Smooth muscle cell (in vitro differentiated cells): Measurements from ENCODE around the gene CPA3. TPM values are rescaled to one million over a fixed set of nuclear protein-coding genes. Genes with fewer than 3 reads are reported as not detected.

Experiments
- DNase-seq: peaks from one replicate; lab custom pipeline; 2025; ENCODE audit not compliant: unreplicated experiment; lab: John Stamatoyannopoulos, UW
- H2AFZ ChIP-seq: fragments of 200-600 bp; sonication (generic); 2 replicates; pipeline ENCODE4 v1.6.0; 2016; ENCODE audit warnings: antibody characterized with exemption, low read depth, mild to moderate bottlenecking
- H3F3A ChIP-seq: fragments of 200-600 bp; sonication (generic); 2 replicates; pipeline ENCODE4 v1.6.0; 2017; ENCODE audit warnings: antibody characterized with exemption, low read depth
- H3K27ac ChIP-seq: fragments of 200-600 bp; sonication (generic); 2 replicates; pipeline ENCODE4 v1.5.1; 2016; ENCODE audit warnings: low read depth, mild to moderate bottlenecking
- H3K27me3 ChIP-seq: fragments of 200-600 bp; sonication (generic); 2 replicates; pipeline ENCODE4 v1.6.1; 2016; ENCODE audit warnings: low read depth, mild to moderate bottlenecking
- H3K36me3 ChIP-seq: fragments of 200-600 bp; sonication (generic); 2 replicates; pipeline ENCODE4 v1.5.1; 2016; ENCODE audit warnings: low read depth
- H3K4me1 ChIP-seq: fragments of 200-600 bp; sonication (generic); 2 replicates; pipeline ENCODE4 v1.5.1; 2016; ENCODE audit warnings: low read depth
- H3K4me2 ChIP-seq: fragments of 200-600 bp; sonication (generic); 2 replicates; pipeline ENCODE4 v1.6.0; 2016; ENCODE audit warnings: mild to moderate bottlenecking
- H3K4me3 ChIP-seq: fragments of 200-600 bp; sonication (generic); 2 replicates; pipeline ENCODE4 v1.5.1; 2016; ENCODE audit warnings: mild to moderate bottlenecking
- H3K79me2 ChIP-seq: fragments of 200-600 bp; sonication (generic); 2 replicates; pipeline ENCODE4 v1.6.0; 2016; ENCODE audit warnings: low read depth, mild to moderate bottlenecking
- H3K9ac ChIP-seq: fragments of 200-600 bp; sonication (generic); 2 replicates; pipeline ENCODE4 v1.6.0; 2016; ENCODE audit warnings: low read depth
- H3K9me3 ChIP-seq: fragments of 200-600 bp; sonication (generic); replicated peaks from 2 replicates; pipeline ENCODE4 v1.5.1; 2016; ENCODE audit warnings: low read depth
- H4K20me1 ChIP-seq: fragments of 200-600 bp; sonication (generic); 2 replicates; pipeline ENCODE4 v1.6.0; 2016; ENCODE audit warnings: low read depth
- WGBS: methylation state at CpG from one replicate; pipeline ENCODE4 v1.1.7; 2016; ENCODE audit warnings: low lambda C conversion rate; 5-methylcytosine and 5-hydroxymethylcytosine counted together
- polyA plus RNA-seq: library from polyadenylated mRNA; unstranded; fragments of >200 nt; fragmentation: Nextera tagmentation; extraction: Ambion mirVana; gene quantifications from 2 replicates; pipeline ENCODE4 v1.2.1, GENCODE V29; 2016
- total RNA-seq: library from RNA; depleted of rRNA; stranded (reverse); fragments of >200 nt; gene quantifications from 2 replicates; pipeline ENCODE4 v1.2.3, GENCODE V29; 2014
- TF ChIP-seq, protein P1 (sequence below): fragments of 200-600 bp; sonication (generic); IDR thresholded peaks from 2 replicates; pipeline ENCODE4 v1.5.1; 2017; ENCODE audit warnings: borderline replicate concordance, mild to moderate bottlenecking, antibody characterized with exemption; ENCODE audit not compliant: insufficient read depth, poor library complexity, severe bottlenecking

The CPA3 gene
- total and polyA plus RNA-seq, 2 experiments from 2014 or later = not detected

GRCh38 chr3:148833223-148833622 is 31.9 kb upstream of the CPA3 start:
- no peaks in the 10 kb centered on the region for H3K9me3 ChIP-seq
- 95% methylated on average over 3 of the region's 3 CpGs for WGBS
- TF ChIP-seq, protein P1, sequence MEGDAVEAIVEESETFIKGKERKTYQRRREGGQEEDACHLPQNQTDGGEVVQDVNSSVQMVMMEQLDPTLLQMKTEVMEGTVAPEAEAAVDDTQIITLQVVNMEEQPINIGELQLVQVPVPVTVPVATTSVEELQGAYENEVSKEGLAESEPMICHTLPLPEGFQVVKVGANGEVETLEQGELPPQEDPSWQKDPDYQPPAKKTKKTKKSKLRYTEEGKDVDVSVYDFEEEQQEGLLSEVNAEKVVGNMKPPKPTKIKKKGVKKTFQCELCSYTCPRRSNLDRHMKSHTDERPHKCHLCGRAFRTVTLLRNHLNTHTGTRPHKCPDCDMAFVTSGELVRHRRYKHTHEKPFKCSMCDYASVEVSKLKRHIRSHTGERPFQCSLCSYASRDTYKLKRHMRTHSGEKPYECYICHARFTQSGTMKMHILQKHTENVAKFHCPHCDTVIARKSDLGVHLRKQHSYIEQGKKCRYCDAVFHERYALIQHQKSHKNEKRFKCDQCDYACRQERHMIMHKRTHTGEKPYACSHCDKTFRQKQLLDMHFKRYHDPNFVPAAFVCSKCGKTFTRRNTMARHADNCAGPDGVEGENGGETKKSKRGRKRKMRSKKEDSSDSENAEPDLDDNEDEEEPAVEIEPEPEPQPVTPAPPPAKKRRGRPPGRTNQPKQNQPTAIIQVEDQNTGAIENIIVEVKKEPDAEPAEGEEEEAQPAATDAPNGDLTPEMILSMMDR = no peak

GRCh38 chr3:148839805-148840204 is 25.3 kb upstream of the CPA3 start:
- no peaks in the 10 kb centered on the region for H3K9me3 ChIP-seq
- DNase-seq = no peak
- no peaks in the 10 kb centered on the region for H3K4me1 ChIP-seq
- H3K79me2 ChIP-seq = no peaks in the 10 kb centered on the region
- no peak overlapping the region for H3K4me3 ChIP-seq
- TF ChIP-seq, protein P1 = no peak
- no peaks in the 10 kb centered on the region for H3K36me3 ChIP-seq
- H3K27ac ChIP-seq = no peak overlapping the region
- H3F3A ChIP-seq = no peaks in the 10 kb centered on the region
- H3K27me3 ChIP-seq = no peaks in the 10 kb centered on the region
- H4K20me1 ChIP-seq = no peaks in the 10 kb centered on the region
- no peak overlapping the region for H2AFZ ChIP-seq
- no peak overlapping the region for H3K4me2 ChIP-seq
- H3K9ac ChIP-seq = no peak overlapping the region

More at GRCh38 chr3:148833223-148833622, 31.9 kb upstream of the CPA3 start:
- no peaks in the 10 kb centered on the region for H3K27me3 ChIP-seq
- H3K9ac ChIP-seq = no peak overlapping the region
- no peak overlapping the region for H3K4me2 ChIP-seq
- H2AFZ ChIP-seq = no peak overlapping the region
- no peaks in the 10 kb centered on the region for H4K20me1 ChIP-seq
- H3F3A ChIP-seq = no peaks in the 10 kb centered on the region
- no peak overlapping the region for H3K4me3 ChIP-seq
- H3K27ac ChIP-seq = no peak overlapping the region
- DNase-seq = no peak
- H3K36me3 ChIP-seq = no peaks in the 10 kb centered on the region
- H3K79me2 ChIP-seq = no peaks in the 10 kb centered on the region
- H3K4me1 ChIP-seq = no peaks in the 10 kb centered on the region

- Histone ChIP-seq H3K27ac (no peak overlapping the region), H2AFZ (no peak overlapping the region), H4K20me1 (no peaks in the 10 kb centered on the region), H3K9me3 (no peaks in the 10 kb centered on the region), H3K4me2 (no peak overlapping the region), H3K79me2 (no peaks in the 10 kb centered on the region), H3K27me3 (no peaks in the 10 kb centered on the region), H3F3A (no peaks in the 10 kb centered on the region), H3K4me1 (no peaks in the 10 kb centered on the region), H3K9ac (no peak overlapping the region), H3K36me3 (no peaks in the 10 kb centered on the region), H3K4me3 (no peak overlapping the region)
- TF ChIP-seq, protein P1 = no peak
- WGBS = 93% methylated on average over 4 of the region's 4 CpGs
- DNase-seq = no peak
These were observed 24.6 kb upstream of the CPA3 start for GRCh38 chr3:148840451-148840850.

DNA sequence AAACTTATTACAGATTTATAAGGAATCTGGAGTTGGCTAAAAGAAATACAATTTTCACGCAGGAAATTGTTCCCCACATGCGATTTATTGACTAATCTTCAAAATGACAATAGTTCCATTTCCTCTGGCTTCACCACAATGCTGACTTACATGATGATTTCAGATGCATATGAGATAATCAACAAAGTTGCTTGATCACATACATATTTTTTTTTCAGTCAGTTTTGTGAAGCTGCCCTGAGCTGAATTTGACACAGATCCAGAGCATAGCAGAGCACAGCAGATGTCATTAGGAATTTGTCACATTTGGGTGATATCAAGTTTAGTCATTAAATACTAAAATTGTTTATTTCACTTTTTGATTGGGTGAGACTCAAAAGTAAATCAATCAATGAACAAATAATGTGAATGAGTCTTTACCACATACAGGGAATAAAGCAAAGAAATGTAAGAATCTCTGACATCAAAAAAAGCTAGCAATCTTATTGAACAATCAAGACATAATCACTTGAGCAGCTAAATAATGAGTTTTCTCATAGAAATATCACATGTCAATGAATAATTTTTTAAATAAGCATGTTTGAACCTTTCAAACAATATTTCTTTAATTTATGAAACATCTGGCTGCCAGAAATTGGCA is 19.2 kb upstream of the CPA3 start:
- no peak overlapping the region for H2AFZ ChIP-seq
- no peak overlapping the region for H3K4me3 ChIP-seq
- H3K9ac ChIP-seq = no peak overlapping the region
- H3K79me2 ChIP-seq = no peaks in the 10 kb centered on the region
- WGBS = 88% methylated on average over 2 of the region's 2 CpGs
- TF ChIP-seq, protein P1 = no peak
- H3F3A ChIP-seq = no peaks in the 10 kb centered on the region
- no peak overlapping the region for H3K27ac ChIP-seq
- H4K20me1 ChIP-seq = no peaks in the 10 kb centered on the region
- H3K27me3 ChIP-seq = no peaks in the 10 kb centered on the region
- H3K36me3 ChIP-seq = no peaks in the 10 kb centered on the region
- no peaks in the 10 kb centered on the region for H3K4me1 ChIP-seq
- no peak for DNase-seq
- H3K4me2 ChIP-seq = no peak overlapping the region
- H3K9me3 ChIP-seq = no peaks in the 10 kb centered on the region
